ENCODE data around the gene DBR1.
"Not testable (repeated sequence)": the region's sequence is repeated elsewhere in the genome, so short reads cannot be mapped to it uniquely, and the experiment has no call there.

DBR1 gene

GRCh38 chr3:138186803-138187295 is 12.1 kb upstream of the DBR1 start:
- peak; percentile 93 to 96 (median 96) for DNase-seq

- no peak for DNase-seq
Measured at GRCh38 chr3:138186221-138186620, 11.5 kb upstream of the DBR1 start.

GRCh38 chr3:138184994-138185393 is 10.3 kb upstream of the DBR1 start:
- no peak for DNase-seq

- peak; percentile 39 to 51 (median 40) for DNase-seq
Measured at GRCh38 chr3:138180375-138181029, 5.8 kb upstream of the DBR1 start.

GRCh38 chr3:138173769-138174420 is 826 bp downstream of the DBR1 start:
- peak in 1 of 3 donors; percentile 2 for DNase-seq

GRCh38 chr3:138172625-138173024 is 2.1 kb downstream of the DBR1 start:
- no peak for DNase-seq

GRCh38 chr3:138165061-138165460 is 9.7 kb downstream of the DBR1 start:
- DNase-seq: no peak

GRCh38 chr3:138157743-138158142 is 17.0 kb downstream of the DBR1 start:
- DNase-seq: no peak

GRCh38 chr3:138154534-138154933 is 20.2 kb downstream of the DBR1 start:
- no peak for DNase-seq

GRCh38 chr3:138148503-138148902 is 26.2 kb downstream of the DBR1 start:
- DNase-seq: peak in 2 of 3 donors; percentile 45 to 52

- not testable (repeated sequence) for DNase-seq
Measured at GRCh38 chr3:138142181-138142580, 32.5 kb downstream of the DBR1 start.

- no peak for DNase-seq
Measured at GRCh38 chr3:138140940-138141339, 33.8 kb downstream of the DBR1 start.

GRCh38 chr3:138139691-138140090 is 35.0 kb downstream of the DBR1 start:
- DNase-seq: peak in 2 of 3 donors; percentile 25 to 37

GRCh38 chr3:138137861-138138260 is 36.9 kb downstream of the DBR1 start:
- DNase-seq: peak in 2 of 3 donors; percentile 9 to 31

GRCh38 chr3:138136201-138136600 is 38.5 kb downstream of the DBR1 start:
- DNase-seq: peak; percentile 39 to 60 (median 54)

- DNase-seq: no peak
Measured at GRCh38 chr3:138135833-138136194, 38.9 kb downstream of the DBR1 start.

- DNase-seq: peak; percentile 39 to 73 (median 68)
Measured at GRCh38 chr3:138135146-138135832, 39.4 kb downstream of the DBR1 start.

GRCh38 chr3:138132239-138132638 is 42.5 kb downstream of the DBR1 start, which contains the start of gene A4GNT:
Gene A4GNT (minus strand): TSS chr3:138132390. CDS start chr3:138131256, 1,134 bp downstream.
- no peak for DNase-seq

- peak in 1 of 3 donors; percentile 20 for DNase-seq
Measured at GRCh38 chr3:138127636-138128365, 46.9 kb downstream of the DBR1 start.

- peak; percentile 77 to 86 (median 78) for DNase-seq
Measured at GRCh38 chr3:138125548-138126221, 49.0 kb downstream of the DBR1 start.

GRCh38 chr3:138124706-138125355 is 49.9 kb downstream of the DBR1 start:
- DNase-seq: peak; percentile 54 to 90 (median 89)

GRCh38 chr3:138124188-138124587 is 50.5 kb downstream of the DBR1 start:
- DNase-seq: peak; percentile 24 to 44 (median 34)

Data from suppressor macrophage treated with lipopolysaccharide for 1 hour (primary cell).